ENCODE results near the gene RARB. TPM values are rescaled to one million over a fixed set of nuclear protein-coding genes. Genes with fewer than 3 reads are reported as not detected.

The RARB gene
- polyA plus RNA-seq, 4 donors: 43.7 to 136 (median 60.3) TPM

GRCh38 chr3:25537516-25537915 is 109.5 kb downstream of the RARB start:
- no peak for DNase-seq (ENCODE audit: low read depth in 4 of 4, low spot score in 3 of 4)

GRCh38 chr3:25540273-25540672 is 112.2 kb downstream of the RARB start:
- no peak for DNase-seq (ENCODE audit: low read depth in 4 of 4, low spot score in 3 of 4)

DNA sequence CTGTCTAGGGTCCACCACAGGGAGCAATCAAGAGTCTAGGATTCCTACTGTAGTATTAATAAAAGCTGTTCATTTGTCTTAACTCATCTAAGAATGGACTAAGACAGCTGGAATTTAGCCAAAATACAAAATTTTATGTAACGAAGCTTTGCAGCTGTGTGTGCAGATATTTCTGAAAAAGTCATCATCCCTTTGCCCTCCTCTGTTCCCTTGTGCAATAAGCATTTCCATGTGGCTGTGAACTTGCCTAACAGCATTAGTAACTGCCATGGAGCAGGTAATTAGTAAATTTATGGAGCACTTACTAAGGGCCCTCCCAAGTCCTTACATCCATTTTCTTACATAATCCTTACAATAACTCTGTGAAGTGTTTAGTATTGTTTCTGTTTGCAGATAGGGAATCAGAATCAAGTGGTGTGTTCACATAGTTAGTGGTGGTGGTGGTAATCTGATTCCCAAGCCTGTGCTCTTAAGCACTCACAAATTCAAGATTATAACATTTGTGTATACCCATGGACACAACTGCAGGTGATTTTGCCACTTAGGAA is 114.5 kb downstream of the RARB start:
- DNase-seq (ENCODE audit: low read depth in 4 of 4, low spot score in 3 of 4): no peak

GRCh38 chr3:25547103-25547502 is 119.0 kb downstream of the RARB start:
- no peak for DNase-seq (ENCODE audit: low read depth in 4 of 4, low spot score in 3 of 4)

- DNase-seq (ENCODE audit: low read depth in 4 of 4, low spot score in 3 of 4): no peak
Observed at GRCh38 chr3:25547943-25548674, 120.0 kb downstream of the RARB start.

DNA sequence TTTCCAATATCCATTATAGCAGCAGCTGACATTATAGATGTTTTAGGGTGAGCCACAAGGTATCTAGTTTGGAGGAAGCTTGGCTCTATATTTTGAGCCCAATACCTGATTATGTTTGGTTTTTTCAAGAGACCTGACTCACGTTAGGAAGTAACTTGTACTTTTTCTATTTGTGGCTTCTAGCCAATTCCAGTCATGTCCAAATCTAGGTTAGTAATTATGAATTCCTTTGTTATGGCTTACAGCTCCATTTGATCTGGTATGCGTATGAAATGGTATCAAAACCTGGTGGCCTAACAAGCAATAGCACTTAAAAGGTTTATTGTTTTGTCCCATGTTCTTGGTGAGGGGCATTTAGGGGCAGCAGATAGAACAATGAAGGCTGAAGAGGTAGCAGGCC is 120.8 kb downstream of the RARB start:
- no peak for DNase-seq (ENCODE audit: low read depth in 4 of 4, low spot score in 3 of 4)

DNA sequence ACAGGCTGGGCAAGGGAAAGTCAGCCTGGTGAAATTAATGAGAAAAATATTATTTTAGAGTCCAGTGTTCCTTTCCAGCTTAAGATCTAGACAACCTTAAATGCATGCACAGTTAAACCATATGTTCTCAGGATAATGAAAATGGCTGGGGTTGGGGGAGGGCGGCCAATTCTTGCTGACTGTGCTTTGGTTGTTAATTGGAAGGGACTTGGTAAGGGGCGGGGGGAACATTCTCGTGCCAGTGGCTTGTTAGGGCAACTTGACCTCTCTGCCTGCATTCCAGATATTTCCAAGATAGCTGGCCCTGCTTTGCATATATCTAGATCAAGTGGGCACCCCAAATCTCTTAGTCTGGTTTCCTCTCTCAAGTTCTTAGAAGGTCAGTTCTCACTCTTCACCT is 124.2 kb downstream of the RARB start:
- DNase-seq (ENCODE audit: low read depth in 4 of 4, low spot score in 3 of 4): no peak

DNA sequence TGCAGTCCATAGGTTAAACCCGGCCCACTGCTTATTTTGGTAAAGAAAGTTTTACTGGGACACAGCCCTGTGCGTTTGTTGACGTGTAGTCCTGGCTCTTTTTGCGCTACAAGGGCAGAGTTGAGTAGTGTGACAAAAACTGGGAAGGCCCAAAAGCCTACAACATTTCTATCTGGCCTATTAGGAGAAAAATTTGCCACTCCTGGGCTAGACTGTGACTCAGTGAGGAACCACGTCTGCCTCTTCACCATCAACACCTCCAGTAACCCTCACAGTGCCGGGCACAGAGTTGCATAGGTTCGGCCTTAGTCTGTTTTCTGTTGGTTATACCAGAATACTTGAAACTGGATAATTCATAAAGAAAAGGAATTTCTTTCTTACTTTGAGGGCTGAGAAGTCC is 126.3 kb downstream of the RARB start:
- DNase-seq (ENCODE audit: low read depth in 4 of 4, low spot score in 3 of 4): no peak

GRCh38 chr3:25555695-25556437 is 127.8 kb downstream of the RARB start:
- no peak for DNase-seq (ENCODE audit: low read depth in 4 of 4, low spot score in 3 of 4)

- DNase-seq (ENCODE audit: low read depth in 4 of 4, low spot score in 3 of 4): no peak
Observed at GRCh38 chr3:25556447-25556846, 128.4 kb downstream of the RARB start.

DNA sequence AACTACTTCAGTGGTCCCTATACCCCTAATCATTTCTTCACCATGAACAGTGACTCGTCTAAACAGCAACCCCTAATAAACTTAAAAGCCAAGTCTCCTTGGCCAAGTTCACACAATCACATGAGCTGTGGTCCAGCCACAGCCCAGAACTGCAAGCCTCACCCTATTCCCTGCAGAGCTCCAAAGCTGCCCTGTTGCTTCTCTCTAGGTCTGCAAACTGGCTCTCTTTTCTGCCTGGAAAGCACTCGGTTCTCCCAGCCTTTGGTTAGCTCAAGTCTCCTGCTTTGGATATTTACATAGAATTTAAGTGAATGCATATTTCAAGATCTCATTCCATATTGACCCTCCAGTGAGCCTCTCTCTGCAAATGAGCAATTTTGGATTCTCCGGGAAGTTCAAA is 129.6 kb downstream of the RARB start:
- DNase-seq (ENCODE audit: low read depth in 4 of 4, low spot score in 3 of 4): no peak

DNA sequence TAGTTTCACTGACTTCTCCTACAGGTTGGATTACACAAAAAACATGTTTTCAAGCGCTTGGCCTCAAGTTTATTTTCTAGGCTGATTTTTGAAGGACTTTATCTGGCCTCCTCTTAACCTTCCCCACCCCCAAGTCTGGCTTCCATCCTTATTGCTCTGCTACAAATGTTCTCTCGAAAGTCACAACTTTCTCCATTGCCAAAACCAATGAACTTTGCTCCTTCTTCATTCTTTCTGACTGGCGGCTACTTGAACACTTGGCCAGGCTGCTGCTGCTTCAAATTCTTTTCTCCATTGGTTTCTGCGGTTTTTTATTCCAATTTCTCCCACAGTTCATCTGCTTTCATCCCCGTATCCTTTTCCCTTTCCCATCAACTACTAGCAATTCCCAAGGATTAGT is 130.1 kb downstream of the RARB start:
- peak; percentile 39 to 57 (median 50) for DNase-seq (ENCODE audit: low read depth in 4 of 4, low spot score in 3 of 4)

- no peak for DNase-seq (ENCODE audit: low read depth in 4 of 4, low spot score in 3 of 4)
Observed at GRCh38 chr3:25558796-25559195, 130.7 kb downstream of the RARB start.

DNA sequence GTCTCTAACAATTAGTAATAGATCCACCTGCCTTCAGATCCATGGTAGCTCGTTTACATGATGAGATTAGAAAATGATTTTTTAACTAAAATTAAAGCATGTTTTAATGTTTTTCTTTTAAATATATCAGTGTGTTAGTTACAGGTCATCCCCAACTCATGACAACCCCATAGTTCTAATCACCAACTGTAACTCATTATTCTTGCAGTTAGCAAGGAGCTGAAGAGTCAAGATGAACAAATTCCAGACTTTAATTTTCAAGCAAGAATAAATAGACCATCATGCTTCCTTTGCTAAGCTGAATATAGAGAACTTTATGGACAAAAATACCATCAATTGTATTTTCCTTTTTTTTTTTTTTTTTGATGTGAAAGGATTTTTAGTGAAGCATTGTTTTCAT is 135.5 kb downstream of the RARB start:
- DNase-seq (ENCODE audit: low read depth in 4 of 4, low spot score in 3 of 4): no peak

DNA sequence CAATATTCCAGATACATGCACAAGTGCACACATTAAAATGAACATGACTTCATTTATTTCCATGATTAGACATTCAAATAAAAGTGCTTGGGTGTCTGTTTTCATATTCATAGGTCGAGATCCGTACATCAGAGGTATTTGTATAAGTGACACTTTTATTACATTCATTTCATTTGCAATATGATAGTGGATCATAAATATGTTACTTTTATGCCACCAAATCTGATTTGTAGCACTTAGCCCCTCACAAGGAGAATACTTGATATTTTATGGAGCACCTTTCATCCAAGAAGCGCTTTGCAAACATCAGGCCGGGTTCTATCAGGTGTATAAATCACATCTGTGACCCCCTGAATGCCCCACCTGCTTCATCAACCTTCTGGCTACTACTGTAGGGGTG is 136.0 kb downstream of the RARB start:
- DNase-seq (ENCODE audit: low read depth in 4 of 4, low spot score in 3 of 4): no peak

DNA sequence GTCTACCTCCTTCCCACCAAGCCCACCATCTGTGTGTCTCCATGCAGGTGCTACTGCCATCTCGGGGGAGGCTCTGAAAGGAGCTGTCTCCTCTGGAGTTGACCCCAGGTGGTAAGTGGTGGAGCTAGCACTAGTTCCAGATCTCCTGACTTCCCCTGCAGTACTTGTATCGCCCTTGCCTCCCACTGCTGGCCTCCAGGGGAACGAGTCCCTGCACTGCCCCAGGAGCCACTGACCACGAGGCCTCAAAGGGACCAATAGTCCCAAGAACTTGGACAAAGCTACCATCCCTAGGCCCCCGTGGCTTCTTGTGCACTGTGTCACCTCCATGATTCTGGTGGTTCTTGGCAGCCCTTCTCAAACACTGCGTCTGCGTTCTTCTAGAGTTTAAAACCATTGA is 137.7 kb downstream of the RARB start:
- DNase-seq (ENCODE audit: low read depth in 4 of 4, low spot score in 3 of 4): no peak

DNA sequence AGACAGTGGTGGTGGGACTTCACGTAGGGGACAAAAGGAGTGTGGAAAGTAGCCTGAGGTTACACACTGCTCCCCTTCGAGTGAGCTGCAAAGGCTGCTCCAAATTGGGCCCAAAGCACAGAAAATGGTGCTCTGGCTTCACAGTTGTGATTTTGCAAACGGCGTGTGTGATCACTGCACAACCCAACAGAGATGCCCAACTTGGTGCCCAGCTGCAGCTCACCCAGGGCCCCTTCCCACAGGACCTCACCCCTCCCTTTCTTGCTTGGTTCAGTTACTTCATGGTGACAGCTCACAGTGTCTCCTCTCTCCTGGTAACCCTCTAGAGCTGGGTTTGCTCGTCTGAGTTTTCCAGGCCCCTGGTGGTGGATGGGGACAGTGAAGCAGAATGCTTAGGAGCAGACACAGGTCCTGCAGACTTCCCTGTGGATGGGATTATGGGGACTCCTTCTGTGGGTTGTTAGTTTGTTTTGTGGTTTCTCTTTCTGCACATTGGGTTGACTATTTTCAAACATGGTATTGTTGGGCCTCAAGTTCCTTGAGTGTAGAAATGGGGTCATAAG is 138.4 kb downstream of the RARB start:
- no peak for DNase-seq (ENCODE audit: low read depth in 4 of 4, low spot score in 3 of 4)

DNA sequence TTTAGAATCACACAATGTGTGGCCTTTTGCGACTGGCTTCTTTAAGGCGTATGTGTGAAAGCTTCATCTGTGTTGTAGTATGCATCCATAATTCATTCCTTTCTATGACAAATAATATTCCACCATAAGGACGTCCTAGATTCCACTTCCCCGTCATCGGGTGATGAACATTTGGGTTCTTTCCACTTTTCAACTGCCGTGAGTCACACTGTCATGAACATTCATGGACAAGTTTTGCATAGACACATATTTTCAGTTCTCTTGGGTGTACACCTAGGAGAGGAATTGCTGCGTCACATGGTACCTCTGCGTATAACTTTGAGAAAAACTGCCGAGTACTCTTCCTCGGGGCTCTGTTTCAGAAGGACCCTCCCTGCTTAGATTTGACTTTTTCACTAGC is 139.3 kb downstream of the RARB start:
- DNase-seq (ENCODE audit: low read depth in 4 of 4, low spot score in 3 of 4): no peak

DNA sequence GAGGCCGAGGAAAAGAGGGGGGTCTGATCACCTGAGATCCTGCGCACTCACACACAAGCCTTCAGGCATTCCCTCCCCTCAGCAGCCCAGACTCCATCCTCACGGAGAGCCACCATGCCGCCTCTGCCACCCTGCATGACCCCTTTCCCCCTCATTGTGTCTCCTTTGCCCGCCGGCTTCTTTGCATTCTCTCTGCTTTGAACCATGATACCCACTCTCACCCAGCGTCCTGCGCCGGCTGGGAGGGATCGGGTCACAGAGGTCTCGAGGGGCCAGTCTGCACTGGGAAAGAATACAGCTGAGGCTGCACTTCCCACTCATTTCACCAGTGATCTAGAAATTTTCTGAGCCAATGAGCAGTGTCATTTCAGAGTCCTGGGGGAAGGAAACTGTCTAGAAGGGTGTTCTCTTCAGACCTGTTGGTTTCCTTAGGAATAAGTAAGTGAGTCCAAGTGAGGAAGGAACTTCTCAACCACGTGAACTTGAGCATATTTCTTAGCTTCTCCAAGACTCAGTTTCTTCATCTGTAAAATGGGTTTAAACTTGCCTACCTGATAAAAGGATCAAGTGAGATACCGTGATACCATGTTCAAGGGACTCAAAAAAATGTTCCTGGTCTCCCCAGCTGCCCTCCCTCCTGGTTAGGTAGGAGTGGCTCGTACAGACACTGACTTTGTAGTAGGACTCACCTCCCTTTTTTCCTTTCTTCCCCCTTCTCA is 139.9 kb downstream of the RARB start:
- no peak for DNase-seq (ENCODE audit: low read depth in 4 of 4, low spot score in 3 of 4)

- DNase-seq (ENCODE audit: low read depth in 4 of 4, low spot score in 3 of 4): no peak
Observed at GRCh38 chr3:25568525-25569078, 140.5 kb downstream of the RARB start.

DNA sequence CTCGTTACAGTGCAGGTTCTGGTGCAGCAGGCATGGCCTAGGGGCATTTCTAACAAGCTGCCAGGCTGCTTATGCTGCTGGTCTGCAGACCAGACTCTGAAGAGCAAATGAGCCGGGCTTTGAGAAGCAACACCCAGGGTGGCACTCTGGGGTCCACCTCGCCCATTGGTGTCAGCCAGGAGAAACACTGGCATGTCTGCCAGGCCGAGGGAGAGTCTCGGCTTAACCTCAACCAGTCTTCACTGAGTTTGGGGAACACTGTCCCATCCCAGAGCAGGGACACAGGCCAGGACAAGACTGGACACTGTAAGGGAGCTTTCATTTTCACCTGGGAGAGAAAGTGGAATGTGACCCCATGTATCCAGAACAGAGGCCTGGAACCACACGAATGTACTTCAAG is 143.2 kb downstream of the RARB start:
- no peak for DNase-seq (ENCODE audit: low read depth in 4 of 4, low spot score in 3 of 4)
